ENCODE measurements around the gene YIF1A.

DNA sequence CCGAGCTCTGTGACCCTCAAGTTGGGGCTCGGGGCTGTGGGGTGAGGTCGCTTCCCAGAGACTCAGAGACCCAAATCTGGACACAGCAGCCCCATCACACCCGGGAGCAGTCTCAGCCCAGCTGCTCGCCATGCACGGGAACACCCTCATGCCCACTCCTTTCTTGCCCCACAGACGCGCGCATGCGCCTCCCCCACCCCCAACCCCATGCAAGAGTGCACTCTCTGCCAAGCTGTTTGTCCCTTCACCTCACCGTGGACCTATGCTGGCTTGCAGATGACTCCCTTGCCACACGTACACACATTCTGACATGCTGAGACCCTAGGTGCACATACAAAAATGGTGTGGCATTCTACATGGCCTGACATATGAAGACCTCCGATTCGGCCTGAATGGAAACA lies 28.4 kb upstream of the YIF1A start:
- no peak for TF ChIP-seq RARB (CRISPR knock-in tag; IDR thresholded peaks at IDR 0.05)
- TF ChIP-seq, protein P1, sequence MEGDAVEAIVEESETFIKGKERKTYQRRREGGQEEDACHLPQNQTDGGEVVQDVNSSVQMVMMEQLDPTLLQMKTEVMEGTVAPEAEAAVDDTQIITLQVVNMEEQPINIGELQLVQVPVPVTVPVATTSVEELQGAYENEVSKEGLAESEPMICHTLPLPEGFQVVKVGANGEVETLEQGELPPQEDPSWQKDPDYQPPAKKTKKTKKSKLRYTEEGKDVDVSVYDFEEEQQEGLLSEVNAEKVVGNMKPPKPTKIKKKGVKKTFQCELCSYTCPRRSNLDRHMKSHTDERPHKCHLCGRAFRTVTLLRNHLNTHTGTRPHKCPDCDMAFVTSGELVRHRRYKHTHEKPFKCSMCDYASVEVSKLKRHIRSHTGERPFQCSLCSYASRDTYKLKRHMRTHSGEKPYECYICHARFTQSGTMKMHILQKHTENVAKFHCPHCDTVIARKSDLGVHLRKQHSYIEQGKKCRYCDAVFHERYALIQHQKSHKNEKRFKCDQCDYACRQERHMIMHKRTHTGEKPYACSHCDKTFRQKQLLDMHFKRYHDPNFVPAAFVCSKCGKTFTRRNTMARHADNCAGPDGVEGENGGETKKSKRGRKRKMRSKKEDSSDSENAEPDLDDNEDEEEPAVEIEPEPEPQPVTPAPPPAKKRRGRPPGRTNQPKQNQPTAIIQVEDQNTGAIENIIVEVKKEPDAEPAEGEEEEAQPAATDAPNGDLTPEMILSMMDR (IDR thresholded peaks at IDR 0.05) = no peak
- TF ChIP-seq POLR2A (IDR thresholded peaks at IDR 0.05; ENCODE audit: low read length) = no peak
- TF ChIP-seq ZNF302 (CRISPR knock-in tag; IDR thresholded peaks at IDR 0.05) = no peak
- no peak for TF ChIP-seq BHLHE40 (IDR thresholded peaks at IDR 0.05; ENCODE audit: low read depth, low read length)
- TF ChIP-seq MAFK (IDR thresholded peaks at IDR 0.05; ENCODE audit: partially characterized antibody) = no peak
